RCC 7860 (cell line): ENCODE data around the gene LUC7L.

ENCODE experiments used
- DNase-seq: peaks from one replicate; pipeline ENCODE4 v3.0.0-alpha.2; 2015; ENCODE audit warnings: low spot score
- FAIRE-seq: peaks from 2 replicates; lab custom pipeline; 2012; peaks lifted over from hg19 to GRCh38; lab: Jason Lieb, UNC

Gene LUC7L

GRCh38 chr16:152141-153128 is 76.8 kb downstream of the LUC7L start, which contains the start of gene HBZ:
Gene HBZ (plus strand): TSS chr16:152644. CDS start chr16:152910, 266 bp downstream.
- FAIRE-seq (no peak), DNase-seq (no peak)

GRCh38 chr16:149024-149660 is 80.1 kb downstream of the LUC7L start:
- DNase-seq (no peak), FAIRE-seq (no peak)

GRCh38 chr16:146646-147045 is 82.6 kb downstream of the LUC7L start:
- no peak for DNase-seq
- no peak for FAIRE-seq

GRCh38 chr16:144797-145252 is 84.4 kb downstream of the LUC7L start:
- no peak for FAIRE-seq
- DNase-seq = no peak

- FAIRE-seq (no peak), DNase-seq (no peak)
These were observed 85.8 kb downstream of the LUC7L start for GRCh38 chr16:143456-143855.

GRCh38 chr16:143047-143446 is 86.2 kb downstream of the LUC7L start:
- no peak for DNase-seq
- no peak for FAIRE-seq

GRCh38 chr16:142405-142967 is 86.8 kb downstream of the LUC7L start:
- no peak for FAIRE-seq
- DNase-seq = no peak

- FAIRE-seq = no peak
These were observed 88.9 kb downstream of the LUC7L start for GRCh38 chr16:140175-140857.

More at GRCh38 chr16:140175-140857, 88.9 kb downstream of the LUC7L start:
- no peak for DNase-seq
